GM04503 (cell line): ENCODE results near the gene ZPBP.

Source experiments
- DNase-seq: peaks from one replicate; pipeline ENCODE4 v3.0.0-alpha.2; 2012; ENCODE audit warnings: low read depth

The ZPBP gene, protein sequence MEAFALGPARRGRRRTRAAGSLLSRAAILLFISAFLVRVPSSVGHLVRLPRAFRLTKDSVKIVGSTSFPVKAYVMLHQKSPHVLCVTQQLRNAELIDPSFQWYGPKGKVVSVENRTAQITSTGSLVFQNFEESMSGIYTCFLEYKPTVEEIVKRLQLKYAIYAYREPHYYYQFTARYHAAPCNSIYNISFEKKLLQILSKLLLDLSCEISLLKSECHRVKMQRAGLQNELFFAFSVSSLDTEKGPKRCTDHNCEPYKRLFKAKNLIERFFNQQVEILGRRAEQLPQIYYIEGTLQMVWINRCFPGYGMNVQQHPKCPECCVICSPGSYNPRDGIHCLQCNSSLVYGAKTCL

DNA sequence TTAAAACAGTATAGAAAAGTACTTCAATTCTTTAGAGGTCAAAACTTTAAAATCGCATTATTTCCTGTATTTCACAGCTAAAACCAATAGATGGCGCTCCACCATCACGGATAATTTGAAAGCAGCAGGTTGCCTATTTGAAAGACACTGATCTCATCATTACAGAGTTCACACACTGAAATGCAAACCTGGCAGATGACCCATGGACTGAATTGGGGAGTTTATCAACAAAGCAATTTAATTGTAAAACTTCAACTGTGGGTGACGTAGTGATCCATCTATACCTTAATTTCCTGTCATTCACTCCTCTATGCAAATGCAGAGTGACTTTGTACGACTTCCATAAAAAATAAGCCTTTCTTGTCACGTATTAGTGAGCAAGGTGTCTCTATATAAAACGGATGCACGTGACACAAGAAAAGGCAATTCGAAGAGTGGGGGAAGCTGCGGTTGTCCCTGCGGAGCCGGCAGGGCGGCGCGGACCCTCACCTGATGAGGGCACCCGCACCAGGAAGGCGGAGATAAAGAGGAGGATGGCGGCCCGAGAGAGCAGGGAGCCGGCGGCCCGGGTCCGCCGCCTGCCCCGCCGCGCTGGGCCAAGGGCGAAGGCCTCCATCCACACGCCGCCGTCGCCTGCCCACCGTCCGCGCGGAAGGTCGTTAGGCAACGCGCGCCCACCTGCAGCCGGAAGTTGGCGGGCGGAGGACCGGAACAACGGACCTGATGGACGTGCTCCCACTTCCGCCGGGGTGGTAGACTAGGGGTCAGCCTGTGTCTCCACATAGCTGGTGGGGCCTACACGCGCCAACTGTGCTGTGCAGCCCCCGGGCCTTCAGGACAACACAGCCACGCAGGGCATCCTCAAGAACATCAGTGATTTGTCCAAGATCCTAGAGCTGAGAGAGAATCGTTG is at the start of gene ZPBP:
Gene ZPBP, minus strand, starts transcription at position 668 of the 913 bp plus-strand sequence. Its CDS starts 52 bp downstream, at position 616.
- DNase-seq, result no peak

DNA sequence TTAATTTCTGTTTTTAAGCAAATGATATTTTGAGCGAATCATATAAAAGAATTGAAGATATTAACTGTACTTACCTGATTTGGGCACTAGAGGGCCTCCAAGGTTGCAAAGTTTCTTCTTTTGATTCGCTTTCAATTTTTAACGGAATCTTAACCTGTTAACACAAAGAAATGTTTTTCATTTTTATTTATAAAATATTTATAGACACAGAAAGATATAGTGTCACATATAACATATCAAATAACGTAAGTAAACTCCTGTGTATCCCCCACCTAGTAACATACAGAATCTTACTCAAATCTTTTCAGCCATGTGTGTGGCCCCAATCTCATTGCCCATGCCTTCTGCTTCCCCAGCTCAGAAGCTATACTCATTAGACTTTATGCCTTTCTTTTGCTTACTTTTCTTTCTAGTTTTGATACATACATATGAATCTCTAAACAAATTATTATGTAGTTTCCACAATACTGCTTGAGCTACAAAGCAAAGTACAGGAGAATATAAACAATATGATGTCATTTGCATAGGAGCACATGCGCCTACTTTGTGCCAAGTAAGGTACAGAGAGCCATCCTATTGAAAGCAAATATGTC is 49.5 kb upstream of the ZPBP start:
- peak; percentile 1 for DNase-seq

- no peak for DNase-seq
These were observed 48.8 kb upstream of the ZPBP start for GRCh38 chr7:50141854-50142253.

- DNase-seq, result no peak
These were observed 48.1 kb upstream of the ZPBP start for GRCh38 chr7:50141131-50141530.

GRCh38 chr7:50140688-50141087 is 47.6 kb upstream of the ZPBP start:
- DNase-seq, result no peak

GRCh38 chr7:50138101-50138500 is 45.1 kb upstream of the ZPBP start:
- DNase-seq, result no peak

DNA sequence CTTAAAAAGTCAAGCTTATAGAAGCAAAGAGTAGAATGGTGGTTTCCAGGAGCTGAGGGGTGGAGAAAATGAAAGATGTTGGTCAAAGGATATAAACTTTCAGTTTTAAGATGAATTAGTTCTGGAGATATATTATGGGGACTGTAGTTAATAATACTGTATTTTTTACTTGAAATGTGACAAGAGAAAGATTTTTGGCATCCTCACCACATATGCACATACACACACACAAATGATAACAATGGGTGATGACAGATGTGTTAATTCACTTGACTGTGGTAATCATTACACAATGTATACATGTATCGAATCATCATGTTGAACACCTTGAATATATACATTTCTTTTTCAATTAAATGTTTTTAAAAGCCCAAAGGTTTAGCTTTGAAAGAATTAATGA is 32.7 kb upstream of the ZPBP start:
- DNase-seq, result no peak

DNA sequence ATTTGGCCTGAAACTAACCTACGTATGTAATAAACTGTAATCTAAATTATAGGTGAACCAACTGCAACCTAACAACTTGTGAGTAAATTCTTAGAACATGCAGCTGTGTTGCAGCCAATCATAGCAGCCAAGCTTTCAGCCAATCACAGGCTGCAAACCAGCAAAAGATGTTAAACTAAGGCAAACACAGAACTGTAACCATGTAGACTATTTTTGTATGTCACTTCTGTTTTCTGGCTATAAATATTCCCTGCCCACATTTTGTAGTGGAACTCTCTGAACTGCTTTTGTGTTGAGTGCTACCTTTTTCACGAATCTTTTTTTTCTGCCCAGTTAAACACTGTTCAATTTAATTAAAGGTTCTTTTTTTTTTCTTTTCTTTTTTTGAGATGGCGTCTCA is 28.2 kb upstream of the ZPBP start:
- DNase-seq, result no peak

DNA sequence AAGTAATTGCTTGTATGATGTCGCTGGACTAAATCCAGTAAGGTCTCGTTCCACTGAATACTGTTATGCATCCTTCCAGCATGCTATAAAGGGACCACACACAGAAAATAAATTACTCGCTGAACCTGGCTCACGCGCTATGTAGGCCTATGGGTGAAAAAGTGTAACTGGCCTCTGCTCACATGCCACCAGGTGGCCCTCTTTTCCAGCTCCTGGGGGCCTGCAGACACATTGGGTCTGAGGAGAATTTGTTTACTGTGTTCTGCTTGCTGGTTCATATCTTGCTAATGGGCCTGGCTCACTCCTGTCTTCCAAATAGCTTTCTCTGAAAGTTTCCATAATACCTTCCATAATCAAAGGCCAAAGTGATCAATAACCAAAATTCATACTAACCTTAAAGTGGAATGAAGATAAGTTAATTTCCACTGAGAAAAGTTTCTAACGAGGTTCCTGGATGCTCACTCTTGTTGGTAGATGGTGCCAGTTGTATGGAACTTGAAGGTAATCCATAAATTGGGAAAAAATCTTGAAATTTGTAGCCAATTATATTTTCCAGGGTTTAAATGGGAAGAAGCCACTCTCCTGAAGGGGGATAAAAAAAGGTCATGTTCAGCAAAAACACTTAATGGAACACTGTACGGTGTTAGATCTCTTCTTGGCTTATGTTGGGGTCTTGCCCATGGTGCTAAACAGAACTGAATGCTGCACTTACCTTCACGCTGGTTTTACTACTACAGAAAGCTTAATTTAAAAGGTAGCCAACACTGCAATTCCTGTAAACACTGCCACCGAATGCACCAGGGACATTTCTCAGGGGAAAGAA is 27.0 kb upstream of the ZPBP start:
- no peak for DNase-seq

DNA sequence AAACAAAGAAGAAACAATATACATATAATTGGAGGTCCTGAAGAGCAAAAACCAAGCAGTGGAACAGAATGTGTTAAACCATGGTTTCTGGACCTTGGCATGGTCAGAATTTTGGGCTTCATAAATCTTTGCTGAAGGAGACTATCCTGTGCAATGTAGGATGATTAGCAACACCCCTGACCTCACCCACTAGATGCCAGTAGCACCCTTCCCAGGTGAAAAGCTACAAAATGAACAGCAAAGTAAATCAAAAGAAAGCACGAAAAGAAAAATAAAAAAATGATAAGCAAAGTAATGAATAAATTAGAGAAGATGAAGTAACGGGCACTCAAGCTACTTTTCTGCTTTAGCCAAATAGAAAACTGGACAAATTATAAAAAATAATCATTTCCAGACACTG is 19.2 kb upstream of the ZPBP start:
- no peak for DNase-seq

DNA sequence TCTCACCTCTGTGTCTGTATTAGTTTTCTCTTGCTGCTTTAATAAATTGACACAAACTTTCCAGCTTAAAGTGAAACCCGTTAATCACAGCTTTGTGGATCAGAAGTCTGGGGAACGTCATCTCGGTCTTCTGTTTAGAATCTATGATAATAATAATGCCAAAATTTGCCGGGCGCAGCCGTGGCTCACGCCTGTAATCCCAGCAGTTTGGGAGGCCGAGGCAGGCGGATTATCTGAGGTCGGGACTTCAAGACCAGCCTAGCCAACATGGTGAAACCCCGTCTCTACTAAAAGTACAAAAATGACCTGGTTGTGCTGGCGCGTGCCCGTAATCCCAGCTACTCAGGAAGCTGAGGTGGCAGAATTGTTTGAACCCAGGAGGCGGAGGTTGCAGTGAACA is 8.8 kb upstream of the ZPBP start:
- no peak for DNase-seq

- DNase-seq, result no peak
These were observed 2.6 kb upstream of the ZPBP start for GRCh38 chr7:50095634-50096033.

DNA sequence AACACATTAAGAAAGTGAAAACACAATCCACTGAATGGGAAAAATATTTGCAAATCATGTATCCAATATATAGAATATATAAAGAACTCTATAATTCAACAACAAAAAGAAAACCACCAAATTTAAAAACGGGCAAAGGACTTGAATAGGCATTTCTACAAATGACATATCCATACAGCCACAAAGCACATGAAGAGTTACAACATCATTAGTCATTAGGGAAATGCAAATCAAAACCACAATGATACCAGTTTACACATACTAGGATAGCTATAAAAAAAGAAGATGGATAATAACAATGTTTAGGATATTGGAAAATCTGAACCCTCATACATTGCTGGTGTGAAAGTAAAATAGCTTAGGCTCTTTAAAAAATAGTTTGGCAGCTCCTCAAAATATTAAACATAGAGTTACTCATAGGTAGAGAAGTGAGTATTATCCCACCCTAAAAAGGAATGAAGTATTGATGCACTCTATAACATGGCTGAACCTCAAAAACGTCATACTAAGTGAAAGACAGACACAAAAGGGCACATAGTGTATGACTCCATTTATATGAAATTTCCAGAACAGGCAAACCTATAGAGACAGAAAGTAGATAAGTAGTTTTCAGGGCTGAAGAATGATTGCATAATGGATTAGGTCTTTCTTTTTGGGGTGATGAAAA is 4.5 kb downstream of the ZPBP start:
- no peak for DNase-seq

DNA sequence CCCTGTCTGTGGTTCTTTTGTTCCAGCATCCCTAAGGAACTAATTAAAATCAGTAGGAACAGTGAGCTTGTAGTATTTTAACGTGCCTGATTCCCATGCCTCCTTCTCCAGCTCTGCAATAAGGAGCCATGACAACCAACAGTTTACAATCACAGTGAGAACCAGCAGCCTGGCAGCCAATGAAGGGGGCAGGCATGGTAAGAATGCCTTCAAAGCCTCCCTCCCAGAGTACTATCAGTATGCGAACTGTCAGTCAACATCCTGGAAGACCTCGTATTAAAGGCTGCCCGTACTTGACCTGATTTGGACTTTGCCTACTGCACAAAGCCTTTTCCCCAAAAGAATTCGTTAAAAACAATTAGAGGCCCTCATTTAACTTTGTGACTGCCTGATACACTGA is 7.7 kb downstream of the ZPBP start:
- DNase-seq, result no peak

GRCh38 chr7:50073093-50073492 is 20.0 kb downstream of the ZPBP start:
- no peak for DNase-seq

- no peak for DNase-seq
These were observed 23.4 kb downstream of the ZPBP start for GRCh38 chr7:50069613-50070012.

DNA sequence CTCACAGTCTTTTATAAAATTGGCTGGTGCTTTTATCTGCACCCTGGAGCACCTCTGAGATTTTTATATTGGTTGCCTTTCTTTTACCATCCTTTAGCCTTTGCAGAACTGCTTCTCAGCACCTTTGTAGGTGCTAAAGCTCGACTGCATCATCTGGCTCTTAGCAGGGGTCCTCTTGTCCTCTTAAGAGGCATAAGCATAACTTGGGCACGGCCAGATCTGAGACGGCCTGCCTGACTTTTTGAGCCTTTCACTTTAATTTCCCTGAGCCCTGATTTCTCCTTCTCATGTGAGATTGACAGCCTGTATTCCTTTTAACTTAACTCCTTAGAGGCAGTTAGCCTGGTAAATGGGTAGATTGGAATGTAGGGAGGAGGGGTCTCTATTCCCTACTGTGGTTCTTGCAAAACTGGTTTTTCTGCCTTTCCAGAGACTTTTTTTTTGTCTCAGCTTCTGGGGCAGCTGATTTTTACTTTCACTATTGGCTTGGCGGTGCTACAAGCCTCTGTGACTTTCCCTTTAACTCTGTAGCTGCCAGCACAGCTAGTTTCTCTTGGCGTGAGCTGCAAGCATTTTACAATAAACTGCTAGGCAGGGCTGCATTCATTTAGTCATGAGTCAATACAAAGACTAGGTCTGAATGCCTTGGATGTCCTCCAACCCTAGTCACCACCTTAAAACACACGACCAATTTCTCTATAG is 24.0 kb downstream of the ZPBP start:
- DNase-seq, result no peak

DNA sequence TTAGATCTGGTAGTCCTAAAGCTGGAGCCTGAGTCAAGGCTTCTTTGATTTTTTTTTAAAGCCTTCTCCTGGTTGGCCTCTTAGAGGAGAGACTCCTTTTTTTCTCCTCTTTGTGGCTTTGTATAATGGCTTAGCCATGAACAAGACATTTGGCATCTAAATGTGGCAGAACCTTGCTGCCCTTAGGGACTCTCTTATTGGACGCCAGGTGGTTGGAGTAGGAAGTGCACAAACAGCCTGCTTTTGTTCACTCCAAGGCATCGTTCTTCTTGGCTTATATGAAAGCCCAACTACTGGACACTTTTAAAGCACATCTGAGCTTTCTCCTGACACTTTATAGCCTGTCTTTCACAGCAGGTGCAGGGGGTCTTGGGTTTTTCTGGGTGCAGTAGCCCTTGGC is 25.0 kb downstream of the ZPBP start:
- DNase-seq, result no peak

DNA sequence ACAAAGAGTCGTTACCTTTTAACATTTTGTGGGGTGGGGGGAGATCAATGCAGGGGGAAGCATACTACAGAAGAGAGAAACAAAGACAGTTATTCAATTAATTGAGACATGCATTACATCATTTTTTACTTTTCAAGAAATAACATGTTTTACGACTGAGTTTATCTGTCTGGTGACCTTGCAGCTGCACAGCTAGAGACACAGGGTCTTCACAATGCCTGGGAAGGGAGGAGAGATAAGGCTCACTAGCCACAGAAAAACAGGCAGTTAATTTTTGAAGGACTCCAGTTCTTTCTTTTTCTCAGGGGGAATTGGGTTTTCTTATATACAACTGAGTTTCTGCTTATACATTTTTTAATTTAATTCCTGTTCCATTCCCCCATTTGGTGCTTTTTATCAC is 30.1 kb downstream of the ZPBP start:
- DNase-seq, result no peak

DNA sequence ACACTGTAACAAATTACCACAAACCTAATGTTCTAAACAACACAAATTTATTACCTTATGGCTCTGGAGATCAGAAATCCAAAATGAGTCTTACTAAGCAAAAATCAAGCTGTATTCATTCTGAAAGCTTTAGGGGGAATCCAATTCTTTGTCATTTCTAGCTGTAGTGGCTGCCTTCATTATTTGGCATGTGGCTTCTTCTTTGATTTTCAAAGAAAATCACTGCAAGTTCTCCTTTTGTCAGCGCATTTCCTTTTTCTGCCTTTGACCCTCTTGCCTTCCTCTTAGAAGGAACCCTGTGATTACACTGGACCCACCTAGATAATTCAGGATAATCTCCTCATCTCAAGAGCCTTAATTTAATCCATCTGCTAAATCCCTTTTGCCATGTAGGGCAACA is 36.9 kb downstream of the ZPBP start:
- DNase-seq, result no peak

- no peak for DNase-seq
These were observed 45.3 kb downstream of the ZPBP start for GRCh38 chr7:50047716-50048115.
